ENCODE results near the gene SHISA7.
"Not testable (repeated sequence)": the region's sequence is repeated elsewhere in the genome, so short reads cannot be mapped to it uniquely, and the experiment has no call there.

The SHISA7 gene

GRCh38 chr19:55421281-55421680 is 21.8 kb downstream of the SHISA7 start:
- not testable (repeated sequence) for DNase-seq

- DNase-seq: peak in 15 of 56 donors; percentile 6 to 69 (median 36)
These were observed 23.4 kb downstream of the SHISA7 start for GRCh38 chr19:55419624-55420236.

- peak in 2 of 56 donors; percentile 20 to 21 for DNase-seq
These were observed 24.0 kb downstream of the SHISA7 start for GRCh38 chr19:55419103-55419502.

DNA sequence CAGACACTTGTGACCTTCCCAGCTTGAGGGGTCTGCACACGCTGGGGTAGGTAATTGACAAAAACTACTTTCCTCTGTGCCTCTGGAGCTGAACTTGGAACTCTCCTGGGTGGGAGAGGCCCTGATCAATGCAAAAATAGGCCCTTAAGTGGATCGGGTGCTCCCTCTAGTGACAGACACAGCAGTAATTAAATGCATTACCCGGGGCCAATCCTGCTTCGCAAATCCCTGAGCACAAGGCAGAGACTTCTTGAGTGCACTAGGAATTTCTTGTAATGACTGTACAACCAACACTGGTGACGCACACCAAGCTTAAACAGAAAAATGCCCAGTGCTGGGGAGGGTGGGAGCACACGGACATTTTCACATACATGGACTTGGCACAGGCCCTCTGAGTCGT is 24.9 kb downstream of the SHISA7 start:
- DNase-seq: peak in 39 of 56 donors; percentile 17 to 83 (median 39)

- DNase-seq: no peak
These were observed 32.9 kb downstream of the SHISA7 start for GRCh38 chr19:55410168-55410567.

DNA sequence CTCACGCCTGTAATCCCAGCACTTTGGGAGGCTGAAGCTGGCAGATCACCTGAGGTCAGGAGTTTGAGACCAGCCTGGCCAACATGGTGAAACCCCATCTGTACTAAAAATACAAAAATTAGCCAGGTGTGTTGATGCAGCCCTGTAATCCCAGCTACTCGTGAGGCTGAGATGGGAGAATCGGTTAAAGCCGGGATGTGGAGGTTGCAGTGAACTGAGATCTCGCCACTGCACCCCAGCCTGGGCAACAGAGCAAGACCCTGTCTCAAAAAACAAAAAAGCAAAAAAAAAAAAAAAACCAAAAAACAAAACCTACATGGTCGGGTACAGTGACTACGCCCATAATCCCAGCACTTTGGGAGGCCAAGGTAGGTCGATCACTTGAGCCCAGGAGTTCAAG is 33.9 kb downstream of the SHISA7 start:
- DNase-seq: not testable (repeated sequence)

- no peak for DNase-seq
These were observed 34.6 kb downstream of the SHISA7 start for GRCh38 chr19:55408533-55408872.

GRCh38 chr19:55407800-55408532 is 35.1 kb downstream of the SHISA7 start:
- peak; percentile 76 to 99 (median 98) for DNase-seq

DNA sequence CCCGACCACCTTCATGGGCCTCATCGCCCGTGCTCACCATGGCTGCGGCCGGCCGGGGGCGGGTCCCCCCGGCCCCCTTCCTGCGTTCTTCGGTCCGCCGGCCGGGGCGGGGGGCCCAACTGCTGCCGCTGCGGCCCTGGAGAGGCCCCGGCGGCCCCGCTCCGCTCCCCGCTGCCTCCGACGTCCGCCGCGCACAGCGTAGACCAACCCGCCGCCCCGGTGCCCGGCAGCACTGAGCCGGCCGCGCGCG is 35.6 kb downstream of the SHISA7 start, which contains the start of gene UBE2S:
UBE2S (minus strand) TSS at position 239 of the 250 bp plus-strand sequence; CDS start at position 40, 199 bp downstream.
- peak in 2 of 56 donors; percentile 45 to 70 for DNase-seq

GRCh38 chr19:55406826-55407549 is 36.1 kb downstream of the SHISA7 start:
- peak in 1 of 56 donors; percentile 81 for DNase-seq

GRCh38 chr19:55406091-55406825 is 36.8 kb downstream of the SHISA7 start:
- no peak for DNase-seq

GRCh38 chr19:55405638-55406037 is 37.5 kb downstream of the SHISA7 start:
- no peak for DNase-seq

DNA sequence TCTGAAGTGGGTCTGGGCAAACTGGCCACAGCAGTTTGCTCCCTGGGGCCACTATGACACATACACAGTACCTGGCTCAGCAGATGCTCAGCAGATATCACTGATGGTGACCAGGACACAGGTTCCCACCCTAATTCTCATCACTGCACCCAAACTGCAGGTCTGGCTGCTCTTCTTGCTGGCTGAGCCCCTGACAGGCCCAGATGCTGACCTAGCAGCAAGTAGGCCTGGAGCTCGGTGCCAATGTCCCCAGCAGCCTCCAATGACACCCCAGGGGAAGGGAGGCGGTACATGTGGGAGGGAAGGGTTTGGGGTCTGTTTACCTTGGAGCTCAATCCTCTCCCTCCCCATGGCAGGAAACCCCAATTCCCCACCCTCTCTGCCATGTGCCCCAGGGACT is 40.6 kb downstream of the SHISA7 start:
- no peak for DNase-seq

DNA sequence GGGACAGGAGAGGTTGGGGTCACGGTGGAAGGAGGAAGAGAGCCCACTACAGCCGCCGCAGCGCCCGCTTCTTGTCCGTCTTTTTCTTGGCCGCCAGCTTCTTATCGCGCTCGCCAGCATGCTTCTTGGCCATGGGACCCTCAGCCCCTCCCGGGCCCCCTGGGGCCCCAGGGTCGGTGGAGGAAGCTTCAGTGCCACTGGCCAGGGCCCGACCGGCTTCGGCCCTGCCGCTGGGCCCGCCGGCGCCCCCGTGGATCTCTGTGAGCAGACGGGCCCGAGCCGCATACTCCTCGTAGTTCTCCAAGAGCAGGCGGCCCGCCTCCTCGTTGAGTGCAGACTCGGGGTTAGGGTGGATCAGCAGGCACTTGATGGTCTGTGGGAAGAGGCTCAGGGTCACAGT is 41.7 kb downstream of the SHISA7 start:
- not testable (repeated sequence) for DNase-seq

DNA sequence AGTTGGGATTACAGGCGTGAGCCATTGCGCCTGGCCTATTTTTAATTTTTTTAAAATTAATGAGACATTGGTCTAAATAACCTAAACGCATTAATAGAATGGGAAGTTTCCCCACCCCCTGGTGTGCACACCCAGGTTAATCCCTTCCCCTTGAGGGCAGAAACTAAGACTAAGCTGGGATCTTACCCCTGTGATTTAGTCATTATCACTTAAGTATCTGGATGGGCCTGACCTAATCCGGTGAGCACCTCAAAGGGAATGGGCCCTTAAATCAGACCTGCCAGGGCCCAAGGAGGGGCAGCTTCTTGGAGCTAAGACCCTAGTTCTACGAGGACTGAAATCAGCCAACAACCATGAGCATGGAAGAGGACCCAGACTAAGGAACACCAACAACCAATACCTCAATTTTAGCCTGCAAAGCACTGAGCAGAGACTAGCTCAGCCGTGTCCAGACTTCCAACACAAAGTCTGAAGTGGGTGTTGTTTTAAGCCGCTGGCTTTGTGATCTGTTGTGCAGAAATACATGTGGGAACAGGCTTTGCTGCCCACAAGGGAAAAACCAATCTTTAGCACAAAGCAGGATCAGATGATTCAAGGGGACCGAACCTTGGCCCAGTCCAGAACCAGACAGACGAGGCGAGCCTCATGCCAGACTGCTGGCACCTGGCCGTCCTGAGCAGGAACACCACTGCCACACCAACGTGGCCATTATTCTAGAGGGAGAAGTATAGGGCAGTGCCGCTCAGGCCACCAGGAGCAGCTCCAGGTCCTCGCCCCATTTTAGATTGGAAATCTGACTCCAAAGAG is 42.6 kb downstream of the SHISA7 start:
- DNase-seq: no peak

DNA sequence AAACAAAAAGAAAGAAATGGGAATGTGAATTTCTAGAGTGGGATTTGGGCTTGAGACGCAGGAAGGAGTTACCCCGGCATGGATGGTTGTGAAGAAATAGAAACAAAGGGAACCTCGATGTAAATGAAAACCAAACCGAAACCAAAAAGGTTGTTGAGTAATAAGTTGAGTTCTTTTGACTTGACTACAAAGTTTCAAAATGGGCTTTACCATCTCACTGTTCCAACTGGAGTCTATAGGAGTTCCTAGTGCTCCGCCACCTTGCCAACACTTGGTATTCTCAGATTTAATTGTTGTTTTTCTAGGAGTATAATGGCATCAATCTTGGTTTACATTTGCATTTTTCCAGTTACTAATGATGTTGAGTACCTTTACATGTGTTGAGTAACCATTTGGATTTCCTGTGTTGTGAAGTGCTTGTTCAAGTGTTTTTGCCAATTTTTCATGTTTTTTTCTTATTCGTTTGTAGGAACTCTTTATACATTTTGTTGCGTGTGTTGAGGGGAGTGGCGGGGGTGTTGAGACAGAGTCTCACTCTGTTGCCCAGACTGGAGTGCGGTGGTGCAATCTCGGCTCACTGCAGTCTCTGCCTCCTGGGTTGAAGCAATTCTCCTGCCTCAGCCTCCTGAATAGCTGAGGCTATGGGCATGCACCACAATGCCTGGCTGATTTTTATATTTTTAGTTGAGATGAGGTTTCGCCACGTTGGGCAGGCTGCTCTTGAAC is 44.7 kb downstream of the SHISA7 start:
- DNase-seq: no peak

DNA sequence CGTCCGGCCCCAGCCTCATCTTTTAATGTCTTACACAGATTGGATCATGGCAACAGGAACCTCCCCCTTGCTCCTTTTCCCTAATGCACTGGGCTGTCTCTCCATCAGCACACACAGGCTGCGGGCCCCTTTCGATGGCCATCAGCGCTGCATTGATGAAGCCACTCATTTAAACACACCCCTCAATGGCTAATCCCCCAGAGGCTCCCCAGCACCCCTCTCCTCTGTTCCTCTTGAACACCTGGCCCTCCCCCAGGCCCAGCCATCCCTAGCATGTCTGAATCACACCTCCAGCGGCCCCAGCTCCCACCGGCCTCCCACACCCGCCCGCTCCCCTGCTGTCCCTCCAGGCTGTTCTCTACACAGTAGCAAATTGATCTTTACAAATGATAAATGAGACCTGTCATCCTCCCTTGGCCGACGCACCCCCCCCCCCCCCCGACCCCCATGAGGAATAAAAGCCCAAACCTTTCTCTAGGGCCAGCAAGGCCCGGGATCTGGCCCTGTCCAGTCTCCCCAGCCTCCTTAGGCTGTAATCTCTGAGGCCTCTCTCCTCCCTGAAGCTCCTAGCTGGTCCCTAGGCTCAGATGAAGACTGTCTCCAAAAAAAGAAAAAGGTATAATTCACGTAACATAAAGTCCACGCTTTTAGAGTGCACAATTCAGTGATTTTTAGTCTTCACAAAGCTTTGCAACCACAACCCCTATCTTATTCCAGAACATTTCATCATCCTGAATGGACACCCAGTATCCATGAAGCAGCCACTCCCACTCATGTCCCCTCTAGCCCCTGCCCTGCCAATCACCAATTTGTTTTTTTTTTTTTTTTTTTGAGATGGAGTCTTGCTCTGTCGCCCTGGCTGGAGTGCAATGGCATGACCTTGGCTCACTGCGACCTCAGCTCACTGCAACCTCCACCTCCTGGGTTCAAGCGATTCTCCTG is 50.0 kb downstream of the SHISA7 start:
- DNase-seq: peak in 5 of 56 donors; percentile 3 to 25 (median 16)

- DNase-seq: no peak
These were observed 51.1 kb downstream of the SHISA7 start for GRCh38 chr19:55391702-55392615.

All from amygdala (tissue), 56 donors.